Measurements from ENCODE around the gene ASB3. TPM values are rescaled to one million over a fixed set of nuclear protein-coding genes. Genes with fewer than 3 reads are reported as not detected.
A peak's percentile ranks its signal among the peaks of the same experiment; 100 is the strongest.
"Not testable (repeated sequence)": the region's sequence is repeated elsewhere in the genome, so short reads cannot be mapped to it uniquely, and the experiment has no call there.

ASB3 gene
- total RNA-seq, 1 donor from 2014 or later, result 80.7 TPM

DNA sequence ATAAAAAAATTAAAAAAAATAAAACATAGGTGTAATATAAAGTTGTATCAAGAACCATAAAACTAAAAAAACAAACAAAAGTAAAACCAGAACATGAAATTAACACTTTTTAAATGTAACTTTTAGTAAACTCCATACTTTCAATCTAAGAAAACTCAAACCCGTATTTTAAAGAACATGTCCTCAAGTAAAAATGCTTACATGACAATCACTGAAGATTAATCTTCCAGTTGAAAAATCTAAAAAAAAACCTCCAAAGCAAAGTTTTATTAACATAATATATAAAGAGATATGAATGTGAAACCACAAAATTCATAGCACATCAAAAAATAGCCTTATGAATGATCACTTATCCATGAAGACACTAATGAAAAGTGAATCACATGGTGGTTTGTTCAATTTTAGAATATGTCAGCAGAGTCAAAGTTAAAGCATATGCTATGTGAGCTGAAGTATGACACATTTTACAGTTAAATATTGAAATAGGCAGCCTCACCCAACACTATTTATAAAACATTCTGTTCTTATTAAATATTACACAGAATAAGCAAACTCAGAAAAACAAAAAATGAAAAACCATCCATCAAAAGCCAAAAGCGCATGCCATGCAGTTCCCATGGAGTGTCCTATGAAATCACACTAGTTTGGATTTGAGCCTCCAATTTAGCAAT lies 42.2 kb downstream of the ASB3 start:
- no peak for DNase-seq (ENCODE audit: low spot score in 2 of 2)
- FAIRE-seq, result peak; percentile 64

DNA sequence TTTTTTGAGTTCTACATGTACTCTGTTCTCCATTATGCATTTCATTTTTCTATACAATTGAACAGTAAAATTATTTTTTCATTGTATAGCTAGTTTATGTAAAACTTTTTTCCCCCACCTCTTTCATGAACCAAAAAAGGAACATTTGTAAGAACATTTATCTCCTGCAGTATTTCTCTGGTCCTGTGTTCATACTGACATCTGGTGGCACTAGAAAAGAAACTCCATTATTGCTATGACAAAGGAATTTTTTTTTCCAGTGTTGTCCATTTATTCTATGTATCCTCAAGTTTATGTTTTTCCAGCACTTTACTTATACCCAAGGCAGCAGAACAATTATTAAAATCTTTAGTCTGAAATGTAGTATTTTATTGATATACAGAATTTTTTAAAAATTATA lies 46.6 kb downstream of the ASB3 start:
- FAIRE-seq, result peak; percentile 92
- DNase-seq (ENCODE audit: low spot score in 2 of 2), result no peak

DNA sequence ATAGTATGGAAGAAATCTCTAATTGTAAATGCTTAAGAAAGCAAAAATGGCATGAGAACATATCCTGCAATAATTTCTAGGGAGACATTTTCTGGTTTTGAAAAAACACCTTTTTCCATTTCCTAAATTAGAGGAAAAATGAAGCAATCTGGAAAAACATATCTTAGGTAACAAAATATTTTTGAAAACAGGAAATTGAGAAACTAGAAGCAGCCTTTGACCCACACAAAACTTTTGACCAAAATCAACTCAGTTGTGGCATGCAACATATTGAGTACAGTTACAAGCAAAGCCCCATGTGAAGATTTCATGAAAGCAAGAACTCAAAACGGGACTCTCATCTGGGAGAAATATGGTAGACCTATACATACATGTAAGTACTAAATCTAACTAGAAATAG lies 47.7 kb downstream of the ASB3 start:
- FAIRE-seq (no peak), DNase-seq (ENCODE audit: low spot score in 2 of 2) (no peak)

DNA sequence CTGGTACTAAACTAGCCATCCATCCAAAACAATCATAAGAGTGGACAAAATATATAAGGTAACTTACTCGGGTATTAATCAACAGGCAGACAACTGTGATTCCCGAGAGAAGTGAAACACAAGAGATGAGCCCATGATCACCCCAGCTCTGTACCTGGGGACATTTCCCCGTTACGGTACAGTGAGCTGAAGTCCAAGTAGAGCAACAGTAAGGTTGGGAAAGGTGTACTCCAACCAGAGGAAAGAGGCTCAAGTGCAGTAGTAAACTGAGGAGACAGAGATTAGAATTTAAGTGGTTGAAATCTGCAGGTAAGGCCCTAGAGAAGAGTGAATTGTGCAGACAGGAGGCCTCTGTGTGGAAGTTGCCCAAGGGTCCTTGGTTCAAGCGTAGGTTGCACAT lies 49.7 kb downstream of the ASB3 start:
- DNase-seq (ENCODE audit: low spot score in 2 of 2), result no peak
- FAIRE-seq, result no peak

DNA sequence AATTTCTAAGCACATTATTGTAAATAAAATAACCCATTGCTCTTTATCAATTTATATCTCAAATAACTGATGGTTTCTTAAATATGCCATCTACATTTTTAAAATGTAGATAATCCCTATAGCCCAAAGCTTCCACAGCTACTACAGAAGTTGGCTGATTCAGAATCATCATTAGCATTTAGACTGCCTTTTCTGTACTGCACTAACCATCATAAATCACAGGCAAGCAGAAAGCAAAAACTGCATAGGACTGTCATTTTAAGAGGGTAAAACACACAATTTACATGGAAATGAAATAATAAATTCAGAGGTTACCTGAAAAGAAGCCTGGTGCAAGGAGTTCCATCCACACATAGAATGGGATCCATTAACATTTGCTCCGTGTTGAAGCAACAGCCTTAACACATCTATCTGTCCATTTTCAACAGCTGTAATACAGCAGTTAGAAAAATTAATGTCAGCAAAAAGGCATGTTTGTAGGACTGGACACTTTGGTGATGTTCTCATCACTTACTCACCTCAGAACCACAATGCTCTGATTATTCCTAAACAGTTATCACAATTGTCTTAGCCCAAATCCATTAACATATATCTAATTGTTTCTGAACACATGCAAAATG lies 57.5 kb downstream of the ASB3 start:
- FAIRE-seq (no peak), DNase-seq (ENCODE audit: low spot score in 2 of 2) (no peak)

DNA sequence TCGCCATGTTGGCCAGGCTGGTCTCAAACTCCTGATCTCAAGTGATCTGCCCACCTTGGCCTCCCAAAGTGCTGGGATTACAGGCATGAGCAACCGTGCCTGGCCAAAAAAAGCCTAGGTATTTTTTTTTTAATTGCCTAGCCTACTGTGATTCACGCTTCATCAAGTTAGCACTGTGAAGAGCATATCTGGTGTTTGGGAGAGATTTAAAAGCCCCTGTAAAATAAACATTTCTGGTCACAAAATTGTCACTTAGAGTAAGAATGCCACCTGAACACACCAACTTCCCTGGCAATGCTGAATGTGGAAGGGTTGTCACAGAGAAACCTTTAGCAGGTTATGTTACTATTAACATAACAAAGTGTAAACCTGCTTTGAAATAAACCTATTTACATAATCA lies 58.8 kb downstream of the ASB3 start:
- no peak for DNase-seq (ENCODE audit: low spot score in 2 of 2)
- no peak for FAIRE-seq

DNA sequence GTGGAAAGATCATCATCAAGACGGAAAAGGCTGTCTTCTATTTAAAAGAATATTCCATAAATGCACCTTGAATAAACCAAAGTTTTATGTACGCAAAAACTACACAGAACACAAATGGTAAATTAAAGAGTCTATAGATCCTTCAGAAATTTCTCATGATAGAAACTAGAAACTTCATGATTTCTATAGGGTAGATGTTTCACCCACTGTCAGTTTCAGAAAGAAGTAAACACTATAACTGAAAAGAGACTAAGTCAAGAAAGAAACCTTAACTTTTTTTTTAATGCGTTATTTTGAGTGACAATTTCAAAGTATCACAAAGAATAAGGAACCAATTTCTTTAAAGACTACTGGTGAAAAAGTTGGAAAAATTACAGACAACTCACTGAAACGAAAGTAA lies 61.1 kb downstream of the ASB3 start:
- DNase-seq (ENCODE audit: low spot score in 2 of 2), result no peak
- no peak for FAIRE-seq

DNA sequence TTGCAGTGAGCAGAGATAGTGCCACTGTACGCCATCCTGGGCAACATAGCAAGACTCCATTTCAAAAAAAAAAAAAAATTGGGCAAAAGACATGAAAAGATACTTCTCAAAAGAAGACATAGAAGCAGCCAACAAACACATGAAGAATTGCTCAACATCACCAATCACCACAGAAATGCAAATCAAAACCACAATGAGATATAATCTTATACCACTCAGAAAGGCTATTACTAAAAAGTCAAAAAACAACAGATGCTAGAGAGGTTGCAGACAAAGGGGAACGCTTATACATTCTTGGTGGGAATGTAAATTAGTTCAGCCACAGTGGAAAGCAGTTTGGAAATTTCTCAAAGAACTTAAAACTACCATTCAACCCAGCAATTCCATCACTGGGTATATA lies 62.2 kb downstream of the ASB3 start:
- DNase-seq (ENCODE audit: low spot score in 2 of 2) (no peak), FAIRE-seq (no peak)

DNA sequence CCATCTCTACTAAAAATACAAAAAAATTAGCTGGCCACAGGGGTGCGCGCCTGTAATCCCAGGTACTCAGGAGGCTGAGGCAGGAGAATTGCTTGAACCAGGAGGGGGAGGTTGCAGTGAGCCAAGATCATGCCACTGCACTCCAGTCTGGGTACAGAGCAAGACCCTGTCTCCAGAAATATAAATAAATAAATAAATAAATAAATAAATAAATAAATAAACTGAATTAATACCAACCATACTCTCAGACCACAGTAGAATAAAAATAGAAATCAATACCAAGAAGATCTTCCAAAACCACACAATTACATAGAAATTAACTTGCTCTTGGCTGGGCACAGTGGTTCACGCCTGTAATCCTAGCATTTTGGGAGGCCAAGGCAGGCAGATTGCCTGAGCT lies 65.8 kb downstream of the ASB3 start:
- not testable (repeated sequence) for DNase-seq (ENCODE audit: low spot score in 2 of 2); FAIRE-seq

DNA sequence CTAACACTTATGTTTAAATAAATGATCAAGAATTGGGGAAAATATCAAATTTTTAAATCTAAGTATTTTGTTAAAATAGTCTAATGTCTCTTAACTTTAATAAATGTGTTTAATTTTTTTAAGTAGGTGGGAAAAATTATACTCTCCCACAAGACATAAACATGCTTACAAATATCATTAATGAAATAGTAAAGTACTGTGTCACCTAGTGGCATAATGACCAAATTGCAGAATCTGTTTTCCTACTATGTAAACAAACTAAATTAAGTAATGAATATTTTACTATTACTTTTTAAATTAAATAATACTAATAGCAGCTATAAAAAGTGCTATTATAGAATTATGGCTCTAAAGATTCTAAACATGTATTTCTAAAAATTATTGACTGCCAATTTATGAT lies 71.2 kb downstream of the ASB3 start:
- FAIRE-seq, result peak; percentile 81
- DNase-seq (ENCODE audit: low spot score in 2 of 2), result no peak

DNA sequence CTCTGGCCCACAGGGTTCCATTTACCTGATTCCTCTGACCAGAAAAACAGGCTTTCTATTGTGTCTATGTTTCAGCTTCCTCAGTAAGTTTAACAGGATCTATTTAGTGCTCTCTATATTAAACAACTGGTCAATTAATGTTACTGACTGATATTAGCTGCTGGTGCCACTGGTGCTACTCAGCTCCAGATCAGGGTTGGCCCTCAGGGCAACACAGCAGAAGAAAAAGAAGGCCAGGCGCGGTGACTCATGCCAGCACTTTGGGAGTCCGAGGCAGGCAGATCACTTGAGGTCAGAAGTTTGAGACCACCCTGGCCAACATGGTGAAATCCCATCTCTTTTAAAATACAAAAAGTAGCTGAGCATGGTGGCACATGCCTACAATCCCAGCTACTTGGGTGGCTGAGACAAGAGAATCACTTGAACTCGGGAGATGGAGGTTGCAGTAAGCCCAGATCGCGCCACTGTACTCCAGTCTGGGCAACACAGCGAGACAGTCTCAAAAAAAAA lies 75.4 kb downstream of the ASB3 start:
- DNase-seq (ENCODE audit: low spot score in 2 of 2) (no peak), FAIRE-seq (no peak)

DNA sequence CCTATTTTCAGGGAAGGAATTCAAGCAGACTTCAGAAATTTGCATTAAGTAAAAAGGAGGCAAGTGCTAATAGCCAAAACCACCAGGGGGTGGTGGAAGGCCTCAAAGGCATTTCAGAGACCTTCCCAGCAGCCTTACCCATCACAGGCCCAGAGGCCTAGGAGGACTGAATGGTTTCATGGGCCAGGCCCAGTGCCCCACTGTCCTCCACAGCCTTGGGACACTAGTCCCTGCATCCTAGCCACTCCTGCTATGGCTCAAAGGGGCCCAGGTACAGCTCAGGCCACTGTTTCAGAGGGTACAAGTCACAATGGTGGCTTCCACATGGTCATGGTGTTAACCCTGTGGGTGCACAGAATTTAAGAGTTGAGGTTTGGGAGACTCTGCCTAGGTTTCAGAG lies 77.8 kb downstream of the ASB3 start:
- FAIRE-seq, result no peak
- no peak for DNase-seq (ENCODE audit: low spot score in 2 of 2)

DNA sequence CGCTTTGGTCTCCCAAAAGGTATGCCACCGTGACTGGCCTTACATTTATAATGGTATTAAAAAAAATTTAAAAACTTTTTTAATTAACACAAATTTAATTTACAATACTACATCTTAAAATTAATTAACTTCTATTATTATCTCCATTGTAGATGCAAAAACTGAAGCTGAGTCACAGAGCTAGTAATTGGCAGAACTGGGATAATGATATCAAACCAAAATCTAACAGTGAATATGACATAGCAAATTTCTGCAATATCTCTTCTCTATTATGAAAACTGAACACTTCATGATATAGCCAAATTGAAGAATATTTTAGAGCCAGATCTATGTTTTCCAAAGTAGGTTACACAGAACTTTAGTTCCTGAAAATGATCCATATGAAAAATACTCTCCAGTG lies 85.5 kb downstream of the ASB3 start:
- FAIRE-seq (no peak), DNase-seq (ENCODE audit: low spot score in 2 of 2) (no peak)

DNA sequence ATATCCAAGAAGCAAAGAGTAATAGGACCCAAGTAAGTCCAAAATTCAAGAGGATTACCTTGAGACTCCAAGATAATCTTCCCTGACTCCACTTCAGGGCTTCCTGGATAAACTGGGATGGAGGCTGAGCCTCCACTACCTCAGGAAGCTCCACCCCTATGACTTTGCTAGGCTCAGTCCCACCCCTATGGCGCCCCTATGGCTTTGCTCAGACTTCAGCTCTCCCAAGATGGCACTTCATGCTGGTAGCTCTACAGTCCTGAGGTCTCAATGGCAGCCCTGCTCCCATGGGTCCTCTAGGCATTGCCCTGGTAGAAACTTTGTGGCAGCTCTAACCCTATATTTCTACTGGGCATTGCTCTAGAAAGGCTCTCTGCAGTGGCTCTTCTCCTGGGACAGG lies 89.1 kb downstream of the ASB3 start:
- DNase-seq (ENCODE audit: low spot score in 2 of 2) (no peak), FAIRE-seq (no peak)

DNA sequence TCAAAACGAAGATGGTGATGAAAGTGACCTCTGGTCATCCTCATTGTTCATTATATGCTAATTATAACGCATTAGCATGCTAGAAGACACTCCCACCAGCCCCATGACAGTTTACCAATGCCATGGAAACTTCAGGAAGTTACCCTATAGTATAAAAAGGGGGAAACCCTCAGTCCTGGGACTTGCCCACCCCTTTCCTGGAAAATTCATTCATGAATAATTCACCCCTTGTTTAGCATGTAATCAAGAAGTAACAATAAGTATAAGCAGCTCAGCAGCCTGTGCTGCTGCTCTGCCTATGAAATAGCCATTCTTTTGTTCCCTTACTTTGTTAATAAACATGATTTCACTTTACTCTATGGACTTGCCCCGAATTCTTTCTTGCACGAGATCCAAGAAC lies 89.7 kb downstream of the ASB3 start:
- FAIRE-seq (no peak), DNase-seq (ENCODE audit: low spot score in 2 of 2) (no peak)

DNA sequence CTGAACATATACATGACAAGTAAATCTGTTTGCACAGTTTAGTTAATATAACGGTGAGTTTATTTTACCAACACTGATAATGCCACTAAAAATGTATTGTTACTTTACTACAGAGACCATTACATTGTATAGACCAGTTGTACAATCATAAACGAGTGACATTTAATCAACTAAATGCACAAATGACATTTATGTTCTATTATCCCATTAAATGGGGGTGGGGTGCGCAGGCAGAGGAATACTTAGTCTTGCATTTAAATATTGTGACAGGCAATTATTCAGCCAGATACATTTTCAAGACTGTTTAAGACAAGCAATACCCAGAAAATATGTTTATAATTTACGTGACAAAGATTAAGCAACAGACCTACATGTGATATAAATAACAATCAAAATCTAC lies 91.2 kb downstream of the ASB3 start:
- DNase-seq (ENCODE audit: low spot score in 2 of 2), result no peak
- FAIRE-seq, result no peak

DNA sequence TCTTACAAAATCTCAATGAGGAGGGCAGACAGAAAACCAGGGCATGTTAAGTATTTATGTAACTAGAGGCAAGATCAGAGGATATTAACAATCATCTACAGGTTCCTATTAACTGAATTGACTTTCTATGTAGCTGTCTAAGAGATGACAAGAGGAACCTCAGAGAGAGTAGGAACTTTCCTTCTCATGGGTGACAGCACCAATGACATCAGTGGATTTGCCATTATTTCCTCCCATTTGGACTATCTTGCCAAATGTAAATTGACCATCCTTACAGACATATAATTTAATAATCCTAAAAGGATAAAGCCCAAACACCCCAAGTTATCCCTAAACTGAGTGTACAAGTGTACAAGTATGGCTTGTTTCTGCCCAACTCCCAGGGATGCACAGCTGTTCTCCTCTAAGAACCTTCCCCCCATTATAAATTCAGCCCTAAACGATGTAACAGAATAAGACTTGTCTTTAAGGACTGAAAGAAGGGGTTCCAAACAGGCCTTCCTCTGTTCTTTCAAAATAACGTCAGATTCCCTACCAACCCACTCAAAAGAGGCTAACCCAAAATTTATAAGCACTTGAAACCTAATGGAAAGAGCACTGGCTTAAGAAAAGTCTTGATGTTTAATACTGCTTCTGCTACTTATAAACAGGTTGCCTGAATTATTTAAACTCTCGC lies 92.5 kb downstream of the ASB3 start:
- FAIRE-seq (no peak), DNase-seq (ENCODE audit: low spot score in 2 of 2) (no peak)

DNA sequence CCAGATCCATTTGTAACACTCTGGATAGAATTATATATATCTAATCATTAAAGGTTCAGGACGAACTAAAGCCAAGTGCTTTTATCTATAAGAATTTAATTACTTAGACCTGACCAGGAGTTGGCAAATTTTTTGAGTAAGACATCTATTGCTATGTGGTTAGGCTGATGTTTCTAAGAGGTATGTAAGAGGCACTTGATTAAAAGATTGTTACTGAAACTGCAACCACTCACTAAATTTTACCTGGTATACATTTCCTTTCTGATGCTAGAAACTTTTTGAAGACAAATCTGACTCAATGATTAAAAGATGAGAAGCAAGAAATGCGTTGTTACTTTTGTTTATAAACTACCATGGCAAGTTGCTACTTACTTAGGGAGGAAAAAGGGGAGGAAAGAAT lies 95.9 kb downstream of the ASB3 start:
- no peak for FAIRE-seq
- no peak for DNase-seq (ENCODE audit: low spot score in 2 of 2)

DNA sequence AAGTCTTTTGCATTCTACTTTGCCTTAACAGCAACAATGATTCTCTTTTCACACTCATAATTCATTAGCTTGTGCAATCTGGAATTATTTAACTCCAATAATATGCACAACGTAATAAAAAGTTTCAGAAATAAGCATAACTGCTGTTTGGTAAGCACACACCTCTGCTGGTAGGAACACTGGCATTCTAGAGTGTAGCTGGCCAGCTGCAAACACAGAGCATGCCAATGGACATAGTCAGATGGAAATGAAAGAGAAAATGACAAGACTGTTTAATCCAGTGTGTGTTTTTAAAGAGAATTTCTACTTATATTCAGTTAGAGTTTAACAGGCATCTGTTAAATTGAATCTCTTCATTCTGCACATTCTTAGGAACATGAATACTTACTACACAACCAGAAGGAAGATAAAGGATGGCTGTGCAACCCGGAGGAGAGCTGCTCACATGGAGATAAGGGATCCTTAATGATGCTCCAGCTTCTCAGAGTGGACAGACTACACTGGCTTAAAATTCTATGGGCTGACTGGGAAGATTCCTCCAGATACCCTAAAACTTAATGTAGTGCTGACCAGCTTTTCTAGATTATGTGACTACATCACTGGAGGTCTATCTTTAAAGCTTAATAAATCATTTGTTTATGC lies 113.8 kb downstream of the ASB3 start:
- DNase-seq (ENCODE audit: low spot score in 2 of 2) (no peak), FAIRE-seq (no peak)

DNA sequence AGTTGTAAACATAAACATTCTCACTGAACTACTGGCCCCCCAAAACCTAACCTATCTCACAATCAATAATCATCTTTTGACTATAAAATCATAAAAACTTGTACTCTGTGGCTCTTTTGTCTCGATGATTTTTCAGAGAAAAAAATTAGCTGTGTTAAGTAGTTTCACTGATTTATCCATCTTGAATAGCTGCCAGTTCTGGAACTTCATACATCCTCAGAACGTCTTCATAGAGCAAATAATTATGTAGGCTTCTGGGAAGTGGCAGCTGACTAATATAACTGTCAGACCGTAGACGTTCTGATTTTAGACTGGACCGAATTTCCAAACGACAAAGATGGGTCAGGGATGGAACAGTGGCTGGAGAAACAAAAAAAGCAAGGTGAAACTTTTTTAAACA lies 116.4 kb downstream of the ASB3 start:
- no peak for FAIRE-seq
- DNase-seq (ENCODE audit: low spot score in 2 of 2), result no peak

DNA sequence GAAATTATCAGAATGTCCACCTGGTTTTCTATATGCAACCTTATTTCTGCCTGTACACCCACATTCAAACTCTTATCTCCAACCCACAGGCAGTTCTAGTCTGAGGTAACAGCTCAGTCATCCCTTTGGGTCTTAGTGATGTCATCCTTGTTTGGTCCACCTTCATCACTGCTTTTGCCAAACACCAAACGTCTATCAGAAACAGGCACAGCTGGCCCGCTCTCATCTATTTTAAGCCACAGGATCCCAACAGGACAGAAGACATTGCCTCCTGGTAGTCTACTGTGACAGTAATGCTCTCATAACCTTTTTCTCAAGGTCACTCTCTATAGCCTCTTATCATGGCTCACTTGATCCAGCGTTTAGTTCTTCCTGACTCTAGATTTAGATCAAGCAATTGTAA lies 118.1 kb downstream of the ASB3 start:
- FAIRE-seq, result no peak

More for the DNA sequence above, 118.1 kb downstream of the ASB3 start:
- no peak for DNase-seq (ENCODE audit: low spot score in 2 of 2)

Data from frontal cortex (tissue), 4 donors.